Psoas muscle (tissue), 8 donors: Measurements from ENCODE around the gene ST3GAL5. TPM values are rescaled to one million over a fixed set of nuclear protein-coding genes. Genes with fewer than 3 reads are reported as not detected.

Experiments used
- ATAC-seq, 4 donors: fragments of 200-7000 bp; cut with Tn5 transposase; one replicate each; pipeline ENCODE4 v1.9.1; 2020; ENCODE audit warnings: moderate library complexity in 3 of 4, mild to moderate bottlenecking in 2 of 4
- DNase-seq, 2 donors: peaks; one replicate each; pipeline ENCODE4 v3.0.0-alpha.2; 2020
- H3K27ac ChIP-seq: fragments of 200-600 bp; one replicate; pipeline ENCODE4 v1.8.0; 2022
- H3K27me3 ChIP-seq, 3 donors: fragments of 200-600 bp in 1 of 3; one replicate each; pipeline versions ENCODE4 v1.6.1 to v1.8.0; 2013 to 2022; ENCODE audit warnings: low read length in 2 of 3, mild to moderate bottlenecking in 2 of 3, moderate library complexity in 1 of 3; ENCODE audit not compliant: insufficient read depth in 3 of 3
- H3K36me3 ChIP-seq, 2 donors: fragments of 200-600 bp in 1 of 2; one replicate each; pipeline versions ENCODE4 v1.6.1 to v1.8.0; 2013 to 2022; ENCODE audit warnings: low read depth in 1 of 2, mild to moderate bottlenecking in 1 of 2, moderate library complexity in 1 of 2; ENCODE audit not compliant: insufficient read depth in 1 of 2
- H3K4me1 ChIP-seq: fragments of 200-600 bp; one replicate; pipeline ENCODE4 v1.8.0; 2022
- H3K4me3 ChIP-seq: fragments of 200-600 bp; one replicate; pipeline ENCODE4 v1.8.0; 2022; ENCODE audit warnings: mild to moderate bottlenecking
- H3K9me3 ChIP-seq: fragments of 200-600 bp; one replicate; pipeline ENCODE4 v1.8.0; 2022
- CTCF ChIP-seq: fragments of 200-600 bp; IDR thresholded peaks from one replicate; pipeline ENCODE4 v1.8.0; 2022; ENCODE audit warnings: antibody characterized with exemption
- WGBS, 3 donors: extraction: QIAGEN DNeasy Blood & Tissue Kit; methylation state at CpG; one replicate each; pipeline versions ENCODE4 v1.1.6 to v1.1.7; 2013; 5-methylcytosine and 5-hydroxymethylcytosine counted together
- intact Hi-C, 2 donors: fragments of 100-400 bp; cut with DNase I; formaldehyde crosslinking; loops; one replicate each; pipeline versions ENCODE4 v1.11.0 to v1.14.2; 2022
- polyA plus RNA-seq, 3 donors: library from polyadenylated mRNA; stranded (reverse); fragments of 200-250 nt; gene quantifications; one replicate each; pipeline ENCODE4 v1.2.3, GENCODE V29; 2013
- total RNA-seq, 4 donors: library from RNA; stranded (reverse); fragmentation: NEBNext Ultra II Directional in 2 of 4; extraction: Animal tissue kit (Norgen Biotek cat#: 25700) in 2 of 4; gene quantifications; one replicate each; pipeline versions ENCODE4 v1.2.1 to v1.2.4, GENCODE V29; 2021 to 2023
- donor health status: healthy with polysubstance abuse.
- donor health status: DM: no; HTN: no; CAD: no; lungs with moderate emphysema.
- donor health status: Bipolar disorder and iron deficiency.
- donor health status: healthy.
- donor health status: DM: yes; HTN: yes; CAD: no.
- donor health status: DM: no; HTN: no; CAD: no.
- donor health status: DM: no; HTN: no; CAD: no.
- donor health status: DM: yes; HTN: yes; CAD: no.

The ST3GAL5 gene
- total and polyA plus RNA-seq, 7 donors, result 7.9 to 35.6 (median 14.7) TPM

GRCh38 chr2:85865539-85866164, 23.1 kb downstream of the ST3GAL5 start:
- 49 to 63% (median 52%) methylated on average over 6 of the region's 6 CpGs for WGBS, 3 donors
- peak in 3 of 4 donors; percentile 23 to 52 (median 24) for ATAC-seq

GRCh38 chr2:85864654-85865053, 24.1 kb downstream of the ST3GAL5 start:
- 96 to 100% (median 98%) methylated on average over 2 of the region's 2 CpGs for WGBS, 3 donors
- intact Hi-C loops, result no loop called here
- no peak for TF ChIP-seq CTCF

More at GRCh38 chr2:85865539-85866164, 23.1 kb downstream of the ST3GAL5 start:
- Histone ChIP-seq H3K4me3 (no peak overlapping the region), H3K27ac (no peak overlapping the region), H3K9me3 (no peaks in the 10 kb centered on the region), H3K27me3 (no peaks in the 10 kb centered on the region), H3K4me1 (peaks cover 7% of the 10 kb centered on the region), H3K36me3 (peaks cover 0 to 26% of the 10 kb centered on the region in 2 donors)
- intact Hi-C loops, result no loop called here
- no peak for TF ChIP-seq CTCF
- DNase-seq, result no peak

DNA sequence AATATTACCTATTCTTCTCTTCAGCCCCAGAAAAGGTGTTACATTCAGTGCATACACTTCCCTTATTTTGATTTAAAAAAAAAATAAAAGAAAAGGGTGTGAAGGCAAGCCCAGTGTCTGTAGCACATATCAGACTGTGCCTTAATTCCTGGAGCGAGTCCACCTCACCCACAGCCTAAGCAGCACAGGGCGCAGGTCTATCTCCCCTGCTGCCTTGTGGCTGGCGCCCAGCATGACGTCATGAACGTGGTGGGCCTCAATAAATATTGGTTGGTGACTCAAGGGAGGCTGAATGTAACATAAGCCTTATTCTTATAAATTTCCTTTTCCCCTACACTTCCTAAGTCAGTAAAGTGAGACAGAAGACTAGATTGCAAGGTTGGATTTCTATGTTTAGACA, 26.4 kb downstream of the ST3GAL5 start:
- no peak for ATAC-seq

More at GRCh38 chr2:85864654-85865053, 24.1 kb downstream of the ST3GAL5 start:
- H3K4me1 ChIP-seq, result peaks cover 7% of the 10 kb centered on the region
- no peaks in the 10 kb centered on the region for H3K27me3 ChIP-seq
- no peak for DNase-seq
- no peak overlapping the region for H3K27ac ChIP-seq
- H3K36me3 ChIP-seq, result peaks cover 0 to 33% of the 10 kb centered on the region in 2 donors
- H3K9me3 ChIP-seq, result no peaks in the 10 kb centered on the region
- H3K4me3 ChIP-seq, result no peak overlapping the region
- ATAC-seq, result peak in 1 of 4 donors; percentile 16

GRCh38 chr2:85861650-85862049, 27.1 kb downstream of the ST3GAL5 start:
- WGBS, 3 donors, result 73 to 85% (median 79%) methylated on average over 5 of the region's 5 CpGs
- peaks cover 0 to 57% of the 10 kb centered on the region in 2 donors for H3K36me3 ChIP-seq
- H3K9me3 ChIP-seq, result no peaks in the 10 kb centered on the region
- no peak for ATAC-seq
- TF ChIP-seq CTCF, result no peak
- no peak for DNase-seq
- H3K4me3 ChIP-seq, result no peak overlapping the region
- no peak overlapping the region for H3K27ac ChIP-seq
- intact Hi-C loops, result no loop called here
- peaks cover 7% of the 10 kb centered on the region for H3K4me1 ChIP-seq
- no peaks in the 10 kb centered on the region for H3K27me3 ChIP-seq

More for the DNA sequence above, 26.4 kb downstream of the ST3GAL5 start:
- no peak overlapping the region for H3K27ac ChIP-seq
- H3K36me3 ChIP-seq, result peaks cover 0 to 51% of the 10 kb centered on the region in 2 donors
- no peaks in the 10 kb centered on the region for H3K27me3 ChIP-seq
- 79 to 83% (median 82%) methylated on average over 5 of the region's 5 CpGs for WGBS, 3 donors
- H3K4me1 ChIP-seq, result peaks cover 7% of the 10 kb centered on the region
- no peaks in the 10 kb centered on the region for H3K9me3 ChIP-seq
- intact Hi-C loops, result no loop called here
- DNase-seq, result no peak
- TF ChIP-seq CTCF, result no peak
- no peak overlapping the region for H3K4me3 ChIP-seq

DNA sequence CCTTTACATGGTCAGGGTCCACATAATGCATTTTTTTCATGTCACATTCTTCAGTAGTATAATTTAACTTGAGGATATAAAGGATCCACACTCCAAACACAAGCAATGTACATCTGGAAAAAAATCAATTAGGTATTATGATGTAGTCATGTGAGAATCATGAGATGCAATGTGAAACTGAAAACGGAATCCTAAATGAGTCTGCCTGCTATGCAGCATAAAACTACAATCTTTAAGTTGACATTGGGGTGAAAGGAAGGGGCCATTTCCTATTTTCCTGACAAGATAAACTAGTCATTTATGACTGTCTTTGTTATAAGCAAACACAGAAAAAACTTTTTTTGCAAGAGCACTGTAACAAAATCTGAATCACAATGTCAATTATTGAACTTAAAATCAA, 27.6 kb downstream of the ST3GAL5 start:
- peaks cover 7% of the 10 kb centered on the region for H3K4me1 ChIP-seq
- intact Hi-C loops, result no loop called here
- WGBS, 3 donors, result 58 to 74% (median 61%) methylated on average over 1 of the region's 1 CpG
- H3K27ac ChIP-seq, result no peak overlapping the region
- DNase-seq (no peak), ATAC-seq (no peak)
- TF ChIP-seq CTCF, result no peak
- no peak overlapping the region for H3K4me3 ChIP-seq
- no peaks in the 10 kb centered on the region for H3K9me3 ChIP-seq
- H3K36me3 ChIP-seq, result peaks cover 0 to 62% of the 10 kb centered on the region in 2 donors
- no peaks in the 10 kb centered on the region for H3K27me3 ChIP-seq
